PC-9 (cell line): ENCODE measurements around the gene ESX1.

ENCODE experiments used
- EZH2 ChIP-seq: fragments of 200-600 bp; sonication (generic); IDR thresholded peaks from 2 replicates; pipeline ENCODE4 v1.8.0; 2017; ENCODE audit warnings: antibody characterized with exemption, low read depth
- TF ChIP-seq, protein P1 (sequence below): fragments of 200-600 bp; sonication (generic); conservative IDR thresholded peaks from 2 replicates; pipeline ENCODE4 v1.6.1; 2017; ENCODE audit warnings: mixed run types, antibody characterized with exemption, mild to moderate bottlenecking, moderate library complexity

GRCh38 chrX:104255465-104255864 is 732 bp upstream of the ESX1 start:
- TF ChIP-seq, protein P1, sequence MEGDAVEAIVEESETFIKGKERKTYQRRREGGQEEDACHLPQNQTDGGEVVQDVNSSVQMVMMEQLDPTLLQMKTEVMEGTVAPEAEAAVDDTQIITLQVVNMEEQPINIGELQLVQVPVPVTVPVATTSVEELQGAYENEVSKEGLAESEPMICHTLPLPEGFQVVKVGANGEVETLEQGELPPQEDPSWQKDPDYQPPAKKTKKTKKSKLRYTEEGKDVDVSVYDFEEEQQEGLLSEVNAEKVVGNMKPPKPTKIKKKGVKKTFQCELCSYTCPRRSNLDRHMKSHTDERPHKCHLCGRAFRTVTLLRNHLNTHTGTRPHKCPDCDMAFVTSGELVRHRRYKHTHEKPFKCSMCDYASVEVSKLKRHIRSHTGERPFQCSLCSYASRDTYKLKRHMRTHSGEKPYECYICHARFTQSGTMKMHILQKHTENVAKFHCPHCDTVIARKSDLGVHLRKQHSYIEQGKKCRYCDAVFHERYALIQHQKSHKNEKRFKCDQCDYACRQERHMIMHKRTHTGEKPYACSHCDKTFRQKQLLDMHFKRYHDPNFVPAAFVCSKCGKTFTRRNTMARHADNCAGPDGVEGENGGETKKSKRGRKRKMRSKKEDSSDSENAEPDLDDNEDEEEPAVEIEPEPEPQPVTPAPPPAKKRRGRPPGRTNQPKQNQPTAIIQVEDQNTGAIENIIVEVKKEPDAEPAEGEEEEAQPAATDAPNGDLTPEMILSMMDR = no peak
- TF ChIP-seq EZH2 = no peak
